Endometrial microvascular endothelial cells (primary cell): ENCODE results near the gene MED26. TPM values are rescaled to one million over a fixed set of nuclear protein-coding genes. Genes with fewer than 3 reads are reported as not detected.

Source experiments
- in situ Hi-C: cut with HindIII; loops from 2 replicates; pipeline ENCODE4 v1.10.0; 2017; ENCODE audit warnings: low sequenced_read_pairs, low pct_unique_long_range_greater_than_20kb; ENCODE audit errors: inconsistent ontology term
- total RNA-seq: library from RNA; depleted of rRNA; stranded (reverse); fragments of >200 nt; gene quantifications from one replicate; pipeline ENCODE4 v1.2.3, GENCODE V29; 2015; ENCODE audit errors: inconsistent ontology term

Gene MED26
- total RNA-seq, 1 donor from 2014 or later: 8.5 TPM

- in situ Hi-C loops: no loop called here
Observed at GRCh38 chr19:16529466-16530144, 98.4 kb downstream of the MED26 start.

GRCh38 chr19:16527971-16528521, 100.0 kb downstream of the MED26 start:
- in situ Hi-C loops: no loop called here

GRCh38 chr19:16527334-16527935, 100.6 kb downstream of the MED26 start:
- in situ Hi-C loops: no loop called here

- in situ Hi-C loops: no loop called here
Observed at GRCh38 chr19:16525751-16526481, 102.1 kb downstream of the MED26 start.

GRCh38 chr19:16524991-16525734, 102.8 kb downstream of the MED26 start:
- in situ Hi-C loops: no loop called here

Other genes with a start within 250 kb of the MED26 start
- 8.7 TPM for gene EPS15L1, start 156.2 kb downstream of the MED26 start, total RNA-seq
- not detected for gene CALR3, start 132.0 kb downstream of the MED26 start, total RNA-seq
- 2.4 TPM for gene C19orf44, start 131.8 kb downstream of the MED26 start, total RNA-seq
- 10.6 TPM for gene CHERP, start 85.8 kb downstream of the MED26 start, total RNA-seq
- 31.7 TPM for gene SLC35E1, start 55.8 kb downstream of the MED26 start, total RNA-seq
- gene SMIM7, start 31.9 kb upstream of the MED26 start, total RNA-seq: 114 TPM
- not detected for gene TMEM38A, start 32.9 kb upstream of the MED26 start, total RNA-seq
- not detected for gene NWD1, start 91.6 kb upstream of the MED26 start, total RNA-seq
- gene SIN3B, start 201.2 kb upstream of the MED26 start, total RNA-seq: 23.3 TPM